ENCODE data around the gene GMNN.
"Not testable (repeated sequence)": the region's sequence is repeated elsewhere in the genome, so short reads cannot be mapped to it uniquely, and the experiment has no call there.

- not testable (repeated sequence) for TF ChIP-seq EZH2 (optimal IDR thresholded peaks at IDR 0.05; ENCODE audit: low read depth, low read length); CTCF (IDR thresholded peaks at IDR 0.05; ENCODE audit: low read length)
These were observed 20.4 kb upstream of the GMNN start for GRCh38 chr6:24754378-24754777.
